ENCODE results near the gene PCDHGA9.
"Not testable (repeated sequence)": the region's sequence is repeated elsewhere in the genome, so short reads cannot be mapped to it uniquely, and the experiment has no call there.

The PCDHGA9 gene

DNA sequence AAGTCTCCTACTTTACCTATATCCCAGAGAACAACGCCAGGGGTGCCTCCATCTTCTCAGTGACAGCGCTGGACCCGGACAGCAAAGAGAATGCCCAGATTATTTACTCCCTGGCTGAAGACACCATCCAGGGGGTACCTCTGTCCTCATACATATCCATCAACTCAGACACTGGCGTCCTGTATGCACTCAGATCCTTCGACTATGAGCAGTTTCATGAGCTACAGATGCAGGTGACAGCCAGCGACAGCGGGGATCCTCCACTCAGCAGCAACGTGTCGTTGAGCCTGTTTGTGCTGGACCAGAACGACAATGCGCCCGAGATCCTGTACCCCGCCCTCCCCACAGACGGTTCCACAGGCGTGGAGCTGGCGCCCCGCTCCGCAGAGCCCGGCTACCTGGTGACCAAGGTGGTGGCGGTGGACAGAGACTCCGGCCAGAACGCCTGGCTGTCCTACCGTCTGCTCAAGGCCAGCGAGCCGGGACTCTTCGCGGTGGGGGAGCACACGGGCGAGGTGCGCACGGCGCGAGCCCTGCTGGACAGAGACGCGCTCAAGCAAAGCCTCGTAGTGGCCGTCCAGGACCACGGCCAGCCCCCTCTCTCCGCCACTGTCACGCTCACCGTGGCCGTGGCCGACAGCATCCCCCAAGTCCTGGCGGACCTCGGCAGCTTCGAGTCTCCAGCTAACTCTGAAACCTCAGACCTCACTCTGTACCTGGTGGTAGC is 12.1 kb downstream of the PCDHGA9 start:
- not testable (repeated sequence) for DNase-seq (ENCODE audit: low read depth in 2 of 2)

GRCh38 chr5:141415275-141415618 is 12.7 kb downstream of the PCDHGA9 start:
- DNase-seq (ENCODE audit: low read depth in 2 of 2) = not testable (repeated sequence)

DNA sequence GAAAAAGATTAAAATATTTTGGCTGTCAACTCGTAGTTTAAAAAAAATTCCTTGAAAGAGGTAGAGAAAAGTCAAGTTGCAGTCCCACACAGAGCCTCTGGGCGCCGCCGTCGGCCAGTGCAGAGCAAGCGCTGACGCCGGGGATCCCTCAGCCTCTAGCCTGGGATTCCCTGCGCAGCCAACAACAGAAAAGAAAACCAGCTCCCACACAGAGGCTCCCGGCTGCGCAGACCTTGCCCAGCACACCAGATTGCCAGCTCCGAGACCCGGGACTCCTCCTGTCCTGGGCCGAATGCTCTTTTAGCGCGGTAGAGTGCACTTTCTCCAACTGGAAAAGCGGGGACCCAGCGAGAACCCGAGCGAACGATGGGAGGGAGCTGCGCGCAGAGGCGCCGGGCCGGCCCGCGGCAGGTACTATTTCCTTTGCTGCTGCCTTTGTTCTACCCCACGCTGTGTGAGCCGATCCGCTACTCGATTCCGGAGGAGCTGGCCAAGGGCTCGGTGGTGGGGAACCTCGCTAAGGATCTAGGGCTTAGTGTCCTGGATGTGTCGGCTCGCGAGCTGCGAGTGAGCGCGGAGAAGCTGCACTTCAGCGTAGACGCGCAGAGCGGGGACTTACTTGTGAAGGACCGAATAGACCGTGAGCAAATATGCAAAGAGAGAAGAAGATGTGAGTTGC is 15.1 kb downstream of the PCDHGA9 start, which contains the start of gene PCDHGB7:
PCDHGB7 (plus strand) TSS at position 184 of the 679 bp plus-strand sequence; CDS start at position 367, 183 bp downstream.
- DNase-seq (ENCODE audit: low read depth in 2 of 2) = peak; percentile 48 to 51

GRCh38 chr5:141419074-141419880 is 16.7 kb downstream of the PCDHGA9 start:
- no peak for DNase-seq (ENCODE audit: low read depth in 2 of 2)

GRCh38 chr5:141420855-141421488 is 18.4 kb downstream of the PCDHGA9 start, which contains the start of gene PCDHGA11:
PCDHGA11 (plus strand) TSS chr5:141421051; CDS start chr5:141421228, 177 bp downstream.
- peak in 1 of 2 donors; percentile 39 for DNase-seq (ENCODE audit: low read depth in 2 of 2)

- DNase-seq (ENCODE audit: low read depth in 2 of 2) = no peak
Observed at GRCh38 chr5:141421489-141421855, 18.9 kb downstream of the PCDHGA9 start.

DNA sequence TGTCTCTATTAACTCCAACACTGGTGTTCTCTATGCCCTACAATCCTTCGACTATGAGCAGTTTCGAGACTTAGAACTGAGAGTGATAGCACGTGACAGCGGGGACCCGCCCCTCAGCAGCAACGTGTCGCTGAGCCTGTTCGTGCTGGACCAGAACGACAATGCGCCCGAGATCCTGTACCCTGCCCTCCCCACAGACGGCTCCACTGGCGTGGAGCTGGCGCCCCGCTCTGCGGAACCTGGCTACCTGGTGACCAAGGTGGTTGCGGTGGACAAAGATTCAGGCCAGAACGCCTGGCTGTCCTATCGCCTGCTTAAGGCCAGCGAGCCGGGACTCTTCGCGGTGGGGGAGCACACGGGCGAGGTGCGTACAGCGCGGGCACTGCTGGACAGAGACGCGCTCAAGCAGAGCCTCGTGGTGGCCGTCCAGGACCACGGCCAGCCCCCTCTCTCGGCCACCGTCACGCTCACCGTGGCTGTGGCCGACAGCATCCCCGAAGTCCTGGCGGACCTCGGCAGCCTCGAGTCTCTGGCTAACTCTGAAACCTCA is 20.2 kb downstream of the PCDHGA9 start:
- no peak for DNase-seq (ENCODE audit: low read depth in 2 of 2)

GRCh38 chr5:141427783-141428426 is 25.3 kb downstream of the PCDHGA9 start:
- no peak for DNase-seq (ENCODE audit: low read depth in 2 of 2)

GRCh38 chr5:141430332-141431113 is 27.9 kb downstream of the PCDHGA9 start, which contains the start of gene PCDHGA12:
PCDHGA12 (plus strand) TSS chr5:141430507; CDS start chr5:141430760, 253 bp downstream.
- DNase-seq (ENCODE audit: low read depth in 2 of 2) = no peak

DNA sequence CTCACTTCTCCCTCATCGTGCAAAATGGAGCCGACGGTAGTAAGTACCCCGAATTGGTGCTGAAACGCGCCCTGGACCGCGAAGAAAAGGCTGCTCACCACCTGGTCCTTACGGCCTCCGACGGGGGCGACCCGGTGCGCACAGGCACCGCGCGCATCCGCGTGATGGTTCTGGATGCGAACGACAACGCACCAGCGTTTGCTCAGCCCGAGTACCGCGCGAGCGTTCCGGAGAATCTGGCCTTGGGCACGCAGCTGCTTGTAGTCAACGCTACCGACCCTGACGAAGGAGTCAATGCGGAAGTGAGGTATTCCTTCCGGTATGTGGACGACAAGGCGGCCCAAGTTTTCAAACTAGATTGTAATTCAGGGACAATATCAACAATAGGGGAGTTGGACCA is 28.7 kb downstream of the PCDHGA9 start:
- DNase-seq (ENCODE audit: low read depth in 2 of 2) = no peak

DNA sequence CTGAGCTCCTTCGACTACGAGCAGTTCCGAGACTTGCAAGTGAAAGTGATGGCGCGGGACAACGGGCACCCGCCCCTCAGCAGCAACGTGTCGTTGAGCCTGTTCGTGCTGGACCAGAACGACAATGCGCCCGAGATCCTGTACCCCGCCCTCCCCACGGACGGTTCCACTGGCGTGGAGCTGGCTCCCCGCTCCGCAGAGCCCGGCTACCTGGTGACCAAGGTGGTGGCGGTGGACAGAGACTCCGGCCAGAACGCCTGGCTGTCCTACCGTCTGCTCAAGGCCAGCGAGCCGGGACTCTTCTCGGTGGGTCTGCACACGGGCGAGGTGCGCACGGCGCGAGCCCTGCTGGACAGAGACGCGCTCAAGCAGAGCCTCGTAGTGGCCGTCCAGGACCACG is 29.7 kb downstream of the PCDHGA9 start:
- not testable (repeated sequence) for DNase-seq (ENCODE audit: low read depth in 2 of 2)

GRCh38 chr5:141432726-141433125 is 30.1 kb downstream of the PCDHGA9 start:
- not testable (repeated sequence) for DNase-seq (ENCODE audit: low read depth in 2 of 2)

GRCh38 chr5:141434006-141434405 is 31.4 kb downstream of the PCDHGA9 start:
- no peak for DNase-seq (ENCODE audit: low read depth in 2 of 2)

DNA sequence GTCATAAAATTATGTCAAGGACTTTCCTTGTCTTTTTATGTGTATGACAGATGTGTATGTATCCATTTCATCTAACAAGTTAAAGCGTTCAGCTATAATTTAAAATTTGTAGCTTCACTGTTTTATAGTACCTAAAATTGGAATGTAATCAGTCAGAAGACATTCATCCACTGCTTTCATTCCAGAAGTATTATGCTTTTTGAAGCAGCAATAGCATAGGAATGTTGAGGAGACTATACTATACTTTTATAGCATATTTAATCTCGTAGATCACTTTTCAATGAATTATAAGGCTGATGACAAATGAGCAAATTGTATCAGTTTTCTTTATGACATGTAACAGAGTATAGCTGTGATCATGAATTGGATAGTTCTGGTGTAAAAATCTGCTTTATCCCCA is 34.6 kb downstream of the PCDHGA9 start:
- no peak for DNase-seq (ENCODE audit: low read depth in 2 of 2)

- DNase-seq (ENCODE audit: low read depth in 2 of 2) = no peak
Observed at GRCh38 chr5:141439411-141440141, 37.0 kb downstream of the PCDHGA9 start.

DNA sequence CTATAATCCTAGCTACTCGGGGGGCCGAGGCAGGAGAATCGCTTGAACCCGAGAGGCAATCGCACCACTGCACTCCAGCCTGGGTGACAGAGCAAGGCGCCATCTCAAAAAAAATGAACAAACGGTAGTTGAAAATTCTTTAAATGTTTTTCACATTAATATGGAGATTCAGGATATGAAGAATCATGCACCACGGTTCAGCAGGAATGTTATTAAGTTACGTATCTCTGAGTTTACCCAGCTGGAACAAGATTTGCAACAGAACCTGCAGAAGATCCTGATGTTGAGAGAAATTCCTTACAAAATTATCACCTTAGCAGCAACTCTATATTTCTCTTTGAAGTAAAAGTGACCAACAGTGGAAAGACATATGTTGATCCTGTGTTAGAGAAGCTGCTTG is 37.8 kb downstream of the PCDHGA9 start:
- DNase-seq (ENCODE audit: low read depth in 2 of 2) = no peak

GRCh38 chr5:141441571-141442170 is 39.1 kb downstream of the PCDHGA9 start:
- no peak for DNase-seq (ENCODE audit: low read depth in 2 of 2)
